Sciatic nerve (tissue), 2 donors: Measurements from ENCODE around the gene PRDX6. TPM values are rescaled to one million over a fixed set of nuclear protein-coding genes. Genes with fewer than 3 reads are reported as not detected.

Source experiments
- ATAC-seq: fragments of 200-7000 bp; cut with Tn5 transposase; one replicate; pipeline ENCODE4 v1.9.1; 2020; ENCODE audit warnings: mild to moderate bottlenecking, moderate library complexity
- DNase-seq: peaks from one replicate; pipeline ENCODE4 v3.0.0-alpha.2; 2020; ENCODE audit warnings: low spot score
- intact Hi-C: fragments of 100-400 bp; cut with DNase I; formaldehyde crosslinking; loops from one replicate; pipeline ENCODE4 v1.14.2; 2022
- total RNA-seq: library from RNA; stranded (reverse); fragmentation: NEBNext Ultra II Directional; extraction: Animal tissue kit (Norgen Biotek cat#: 25700); gene quantifications from one replicate; pipeline ENCODE4 v1.2.1, GENCODE V29; 2021
- donor health status: DM: no; HTN: no; CAD: no.
- donor health status: DM: no; HTN: no; CAD: no.

Gene PRDX6
- total RNA-seq, 1 donor from 2014 or later: 184 TPM

DNA sequence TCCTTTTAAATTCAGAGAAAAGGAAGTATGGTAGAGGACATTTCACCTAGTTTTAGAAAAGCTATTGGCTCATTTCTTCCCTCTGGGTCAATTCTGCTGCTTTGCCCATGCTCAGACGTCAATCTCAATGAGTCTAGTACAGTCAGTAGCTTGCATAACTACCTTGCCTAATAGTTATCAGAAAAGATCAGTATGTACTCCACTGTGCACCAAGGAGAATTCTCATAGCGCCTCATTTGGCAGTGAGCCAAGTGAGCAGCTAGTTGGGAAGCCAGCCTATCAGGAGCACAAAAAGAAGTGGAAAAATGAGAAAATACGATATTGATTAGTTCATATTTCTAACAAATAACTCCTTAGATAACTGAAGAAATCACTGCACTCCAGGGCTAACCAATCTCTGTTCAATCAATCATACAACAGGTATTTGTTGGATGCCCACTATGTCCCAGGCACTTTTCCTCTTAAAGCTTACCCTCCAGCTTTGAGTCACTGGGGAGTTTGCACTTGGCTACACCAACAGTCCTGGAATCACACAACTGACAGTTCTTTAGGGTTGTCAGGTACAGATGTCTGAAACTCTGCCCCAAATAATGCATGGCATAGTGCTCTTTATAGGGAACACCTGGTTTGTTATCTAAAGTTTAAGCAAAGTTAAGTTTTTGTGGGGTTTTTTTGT lies 50.2 kb downstream of the PRDX6 start:
- intact Hi-C loops: no loop called here
- peak; percentile 66 for DNase-seq
- peak; percentile 94 for ATAC-seq

DNA sequence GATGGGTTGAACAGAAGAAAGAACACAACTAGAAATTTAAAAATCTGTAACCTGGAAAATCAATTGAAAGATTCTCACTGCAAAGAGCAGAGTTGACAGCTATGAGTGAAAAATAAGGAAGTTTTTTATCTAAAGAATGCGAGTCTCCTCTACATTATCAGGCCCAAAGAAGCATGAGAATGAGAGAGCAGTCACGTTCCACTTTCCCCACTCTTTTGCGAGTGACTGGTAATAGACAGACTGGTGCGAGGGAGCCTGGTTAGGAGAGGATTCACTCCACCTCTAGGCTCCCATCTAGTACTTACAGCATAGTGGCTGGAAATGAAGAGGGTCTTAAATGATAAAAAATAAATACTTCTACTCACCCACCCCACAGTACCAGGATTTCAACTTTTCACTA lies 52.0 kb downstream of the PRDX6 start:
- intact Hi-C loops: no loop called here
- DNase-seq: no peak
- ATAC-seq: no peak

DNA sequence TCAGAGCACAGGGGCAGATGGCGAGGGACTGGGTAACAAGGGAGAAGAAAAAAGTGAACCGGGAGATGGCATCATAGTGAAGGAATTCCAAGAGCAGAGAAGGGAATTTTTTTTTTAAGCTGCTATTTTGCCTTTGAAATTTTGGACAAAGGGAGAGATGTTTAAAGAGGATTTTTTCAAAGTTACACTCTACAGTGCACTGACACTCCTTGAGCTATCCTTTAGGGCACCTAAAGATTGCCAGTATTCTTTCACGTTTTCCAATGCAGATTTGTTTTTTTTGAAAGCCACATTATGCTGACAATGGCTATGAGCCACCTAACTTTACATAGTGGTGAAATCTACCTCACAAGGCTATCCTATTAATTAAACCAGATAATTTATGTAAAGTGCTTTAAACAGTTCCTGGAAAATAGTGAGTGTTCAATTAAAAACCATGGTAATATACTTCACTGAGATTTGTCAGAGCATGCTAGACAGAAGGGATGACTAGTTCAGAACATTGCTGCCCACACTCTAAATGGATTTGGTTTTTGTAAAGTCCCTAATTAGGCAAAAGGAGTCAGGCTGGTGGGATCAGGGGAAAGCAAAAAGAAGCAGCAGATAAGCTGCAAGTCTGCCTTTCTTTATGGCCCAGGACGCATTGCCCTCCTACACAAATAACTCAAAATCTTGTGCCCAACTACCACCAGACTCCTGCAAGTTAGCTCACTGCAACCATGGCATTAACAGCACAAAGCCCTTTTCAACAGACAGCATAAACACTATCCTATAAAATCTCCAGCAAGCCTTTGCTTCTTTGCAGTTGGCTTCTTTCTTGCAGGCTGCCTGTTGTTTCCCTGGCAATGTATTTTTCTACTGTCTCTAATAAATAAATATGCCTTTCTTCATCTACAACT lies 53.9 kb downstream of the PRDX6 start:
- intact Hi-C loops: no loop called here
- DNase-seq (no peak), ATAC-seq (no peak)

DNA sequence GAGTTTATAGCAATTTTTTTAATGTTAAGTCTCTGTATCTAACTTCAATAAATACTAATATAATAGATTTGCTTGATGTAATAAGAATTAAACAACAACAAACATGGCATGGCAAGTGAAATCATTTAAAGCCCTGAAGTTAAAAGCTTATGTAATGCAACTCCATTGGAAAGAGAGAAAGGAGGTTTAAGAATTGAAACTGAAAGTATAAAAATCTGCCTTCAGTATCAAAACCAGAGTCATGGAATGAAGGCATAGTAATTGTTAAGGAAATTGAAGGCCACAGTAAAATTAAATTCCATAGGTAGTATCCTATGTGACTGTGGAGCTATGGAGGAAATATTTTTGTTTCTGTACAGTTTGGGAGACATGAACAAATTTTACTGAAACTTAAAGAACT lies 55.1 kb downstream of the PRDX6 start:
- no peak for DNase-seq
- no peak for ATAC-seq

DNA sequence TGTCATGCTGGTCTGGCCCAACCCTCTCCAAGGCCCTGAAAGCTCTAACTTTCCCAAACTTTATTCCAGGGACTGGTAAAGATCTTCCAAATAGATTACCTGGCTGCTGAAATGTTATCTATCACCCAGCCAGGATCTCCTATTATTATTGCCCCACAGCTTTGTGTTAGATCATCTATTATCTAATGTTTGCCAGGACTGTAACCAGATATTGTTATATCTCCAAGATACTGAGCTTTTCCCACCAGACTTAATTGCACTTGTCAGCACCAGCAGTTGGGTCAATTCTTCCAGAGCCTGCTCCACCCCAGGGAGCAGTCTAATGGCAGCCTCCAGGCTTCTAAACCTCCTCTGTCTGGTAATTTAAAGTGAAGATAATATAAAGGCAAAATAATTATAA lies 59.1 kb downstream of the PRDX6 start:
- ATAC-seq (no peak), DNase-seq (no peak)
- intact Hi-C loops: no loop called here

More for the DNA sequence above, 55.1 kb downstream of the PRDX6 start:
- intact Hi-C loops: no loop called here

Other genes with a start within 250 kb of the PRDX6 start
- not detected for gene SLC9C2, start 125.7 kb downstream of the PRDX6 start, total RNA-seq
- gene TEX50, start 158.0 kb downstream of the PRDX6 start, total RNA-seq: not detected
- gene ANKRD45, start 192.5 kb downstream of the PRDX6 start, total RNA-seq: 1.5 TPM
- 33.4 TPM for gene KLHL20, start 237.6 kb downstream of the PRDX6 start, total RNA-seq